ENCODE data around the gene HOXA9.

Gene HOXA9

DNA sequence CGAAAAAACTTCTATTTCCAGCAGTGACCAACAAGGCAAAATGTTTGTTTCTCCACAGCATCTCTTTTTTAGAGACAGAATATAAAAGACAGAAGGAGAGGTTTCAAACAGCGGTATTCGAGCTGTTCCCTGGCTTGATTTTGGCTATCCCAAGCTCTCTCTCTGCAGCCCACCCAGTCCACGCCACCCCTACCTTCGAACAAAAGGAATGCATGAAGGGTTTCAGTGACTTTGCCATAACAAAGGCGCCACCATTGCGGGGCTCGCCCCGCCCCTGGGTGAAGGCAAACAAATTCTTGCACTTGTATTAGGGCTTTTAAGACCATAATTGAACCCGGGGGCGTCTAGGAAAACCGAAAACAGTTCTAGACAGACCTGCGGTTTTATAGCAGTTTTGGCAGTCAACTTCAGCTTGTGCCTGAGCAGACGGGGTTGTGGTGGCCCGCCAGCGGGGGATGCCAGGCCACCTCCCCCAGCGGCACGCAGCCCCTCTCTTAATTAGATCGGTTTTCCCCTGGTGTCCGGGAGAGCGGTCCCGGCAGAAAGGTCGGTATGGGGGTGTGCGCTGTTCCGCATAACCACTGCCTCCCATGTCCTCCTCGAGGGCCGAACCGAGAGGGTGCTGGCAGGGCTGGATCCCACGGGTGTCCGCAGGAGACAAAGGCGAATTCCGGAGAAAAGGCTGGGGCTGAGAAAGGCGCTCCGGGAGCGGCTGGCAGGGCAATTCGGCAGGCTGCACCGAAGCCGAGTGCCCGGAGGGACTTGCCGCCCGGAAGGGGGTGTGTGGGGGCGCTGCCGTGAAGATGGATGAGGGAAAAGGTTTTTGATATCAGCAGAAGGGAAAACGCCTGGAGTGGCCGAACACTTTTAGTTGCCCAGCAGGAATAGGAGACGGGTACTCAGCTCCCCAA is 22.4 kb upstream of the HOXA9 start:
- no peak for DNase-seq

- DNase-seq, result no peak
Observed at GRCh38 chr7:27186668-27187474, 21.5 kb upstream of the HOXA9 start.

DNA sequence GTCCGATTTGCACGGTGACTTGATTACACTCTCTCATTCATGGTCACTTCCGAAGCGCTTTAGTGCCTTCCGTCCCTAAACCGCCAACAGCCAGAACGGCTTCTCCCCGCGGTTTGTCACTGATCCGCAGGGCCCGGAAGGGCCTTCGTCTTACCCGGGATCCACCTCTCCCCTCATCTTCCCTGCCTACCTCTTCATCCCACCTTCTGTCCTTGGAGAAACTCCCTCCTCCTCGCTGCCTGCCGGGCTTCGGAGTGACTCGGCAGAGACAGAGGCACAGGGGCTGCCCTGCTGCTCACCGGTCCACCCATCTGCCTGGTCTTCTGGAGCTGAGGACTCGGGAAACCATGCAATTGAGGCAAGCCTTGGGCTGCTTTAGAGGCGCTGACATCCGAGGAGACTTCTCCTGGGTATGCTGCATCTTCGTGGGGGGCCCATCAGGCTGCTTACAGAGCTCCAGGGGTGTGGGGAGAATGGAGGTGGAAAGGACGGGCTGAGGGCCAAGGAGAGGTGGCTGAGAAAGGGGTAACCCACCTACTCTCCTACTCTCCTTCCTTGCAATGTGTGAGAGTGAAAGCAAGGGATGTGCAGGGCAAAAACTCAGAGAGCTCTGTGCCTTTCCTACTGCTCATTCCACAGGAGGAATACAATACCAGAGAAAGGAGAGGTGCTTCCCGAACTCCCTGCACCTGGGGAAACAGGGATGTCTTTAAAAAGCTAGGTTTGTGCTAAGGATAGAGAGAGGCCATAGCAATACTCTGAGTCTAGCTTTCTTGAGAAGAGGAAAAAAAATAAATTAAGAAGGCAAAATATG is 20.7 kb upstream of the HOXA9 start:
- DNase-seq, result no peak

DNA sequence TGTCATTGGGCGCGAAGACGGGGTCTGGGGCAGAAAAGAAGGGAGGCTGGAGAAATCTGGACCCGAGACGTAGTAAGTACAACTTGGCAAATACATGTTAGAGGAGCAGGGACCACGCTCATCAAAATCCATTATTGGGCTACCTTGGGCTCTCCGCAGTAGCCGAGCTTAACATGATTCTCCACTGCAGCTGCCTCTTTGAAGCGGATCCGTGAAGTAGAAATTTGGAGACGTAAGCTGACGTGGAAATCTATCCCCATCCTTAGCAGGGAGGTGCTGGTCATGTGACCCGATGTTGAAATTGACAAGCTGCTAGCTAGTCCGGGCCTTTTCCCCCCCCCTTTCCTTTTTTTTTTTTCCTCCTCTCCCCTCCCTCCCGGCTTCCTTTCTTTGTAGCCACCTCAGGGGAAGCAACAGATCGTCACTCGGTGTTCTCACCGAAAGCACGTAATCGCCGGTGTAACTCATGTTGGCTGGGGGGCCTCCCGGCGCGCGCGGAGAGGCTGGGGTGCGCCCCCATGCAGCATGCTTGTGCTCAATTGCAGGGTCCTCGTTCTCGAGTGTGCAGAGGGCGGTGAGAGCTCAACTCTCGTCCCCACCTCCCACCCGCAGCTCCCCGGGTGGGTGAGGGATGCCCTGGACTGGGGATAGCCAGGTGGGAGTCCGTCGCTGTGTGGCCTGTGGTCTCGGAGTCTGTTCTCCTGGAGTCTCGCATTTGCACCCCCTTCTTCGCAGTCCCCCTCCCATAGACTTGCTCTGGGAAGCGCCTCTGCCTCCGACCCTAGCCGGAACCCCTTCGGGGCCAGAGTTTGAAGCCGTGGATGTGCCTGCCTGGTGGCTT is 19.9 kb upstream of the HOXA9 start, which contains the start of gene HOXA11:
HOXA11 (minus strand) TSS at position 220 of the 841 bp plus-strand sequence; CDS start at position 132, 88 bp downstream.
- DNase-seq, result no peak

DNA sequence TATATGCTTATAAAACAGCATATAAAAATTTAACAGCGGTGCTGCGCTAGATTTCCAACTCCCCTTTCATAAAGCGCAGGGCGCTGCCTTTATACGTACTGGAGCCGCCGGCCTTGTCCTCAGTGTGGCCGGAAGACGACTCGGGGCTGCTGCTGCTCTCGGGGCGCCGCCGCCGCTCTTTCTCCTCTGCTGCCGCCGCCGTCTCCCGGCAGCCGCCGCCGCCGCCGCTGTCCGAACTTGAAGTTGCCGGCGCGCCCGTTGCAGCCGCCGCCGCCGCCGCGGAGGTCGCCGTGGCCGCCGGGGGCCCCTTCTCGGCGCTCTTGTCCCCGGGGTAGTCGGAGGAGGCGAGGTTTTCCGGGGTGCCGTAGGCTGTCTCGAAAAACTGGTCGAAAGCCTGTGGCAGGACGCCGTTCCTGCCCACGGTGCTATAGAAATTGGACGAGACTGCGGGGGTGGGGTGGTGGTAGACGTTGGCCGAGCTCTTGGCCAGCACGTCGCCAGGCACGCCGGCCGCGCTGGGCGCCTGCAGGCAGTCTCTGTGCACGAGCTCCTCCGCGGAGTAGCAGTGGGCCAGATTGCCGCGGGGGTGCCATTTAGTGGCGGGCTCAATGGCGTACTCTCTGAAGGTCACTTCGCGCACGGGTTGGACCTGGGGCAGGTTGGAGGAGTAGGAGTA is 19.1 kb upstream of the HOXA9 start:
- DNase-seq, result no peak

DNA sequence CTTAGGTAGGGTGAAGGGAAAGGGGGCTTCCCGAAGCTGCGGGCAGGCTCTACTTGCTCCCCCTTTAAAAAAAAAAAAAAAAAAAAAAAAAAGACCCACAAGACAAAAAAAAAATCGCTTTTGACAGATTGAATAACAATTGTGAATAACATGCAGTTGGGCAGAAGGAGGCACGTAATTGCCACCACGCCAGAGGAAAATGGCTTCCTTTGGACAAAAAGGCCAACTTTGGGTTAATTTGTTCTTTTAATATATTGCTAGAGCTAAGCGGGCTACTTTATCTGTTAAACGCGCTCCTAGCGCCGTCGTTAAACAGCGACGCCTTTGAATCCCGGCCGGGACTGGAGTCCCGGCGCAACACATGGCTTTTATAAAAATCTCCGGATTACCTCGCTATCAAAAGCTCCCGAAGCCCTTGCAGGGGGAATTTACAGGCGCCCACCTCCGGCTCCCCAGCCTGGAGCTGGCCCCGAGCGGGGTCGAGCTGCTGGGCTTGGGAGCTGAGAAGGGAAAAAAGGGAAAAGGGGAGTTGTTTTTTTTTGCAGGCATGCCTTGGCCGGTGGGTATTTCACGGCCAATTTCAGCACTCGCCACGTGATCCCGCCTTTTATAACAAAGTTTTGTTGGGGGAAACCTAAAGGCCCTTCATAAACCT is 18.5 kb upstream of the HOXA9 start:
- DNase-seq, result no peak

DNA sequence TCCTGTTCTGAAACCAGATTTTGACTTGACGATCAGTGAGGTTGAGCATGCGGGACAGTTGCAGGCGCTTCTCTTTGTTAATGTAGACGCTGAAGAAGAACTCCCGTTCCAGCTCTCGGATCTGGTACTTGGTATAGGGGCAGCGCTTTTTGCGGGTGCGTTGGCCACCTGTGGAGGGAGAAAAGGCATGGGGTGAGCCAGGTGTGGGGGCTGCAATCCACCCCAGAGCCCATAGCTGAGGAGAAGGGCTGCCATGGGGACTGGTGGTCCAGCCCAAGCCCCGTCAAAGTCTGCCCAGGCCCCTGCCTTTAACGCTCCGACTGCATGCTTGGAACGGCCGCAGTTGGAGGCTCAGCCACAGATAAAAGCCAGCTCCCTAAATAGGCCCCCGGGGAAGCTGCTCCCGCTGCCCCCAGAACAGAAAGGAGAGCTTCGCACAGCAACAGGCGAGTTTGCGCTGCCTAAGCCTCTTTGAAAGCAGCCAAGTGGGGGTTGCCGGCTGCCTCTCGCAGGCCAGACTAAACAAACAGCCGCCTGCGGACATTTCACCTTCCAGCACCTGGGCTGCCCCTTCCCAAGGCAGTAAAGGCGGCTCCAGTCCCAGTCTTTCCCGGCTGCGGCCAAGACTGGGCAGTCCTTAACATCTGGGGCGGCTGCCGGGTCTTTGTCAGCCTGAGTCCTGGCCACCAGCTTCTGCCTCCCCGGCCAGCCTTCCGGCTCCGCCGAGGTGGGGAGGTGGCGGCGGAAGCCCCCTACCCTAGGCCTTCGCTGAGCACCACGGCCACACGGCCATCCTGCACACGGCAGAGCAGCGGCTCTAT is 17.7 kb upstream of the HOXA9 start:
- DNase-seq, result no peak

DNA sequence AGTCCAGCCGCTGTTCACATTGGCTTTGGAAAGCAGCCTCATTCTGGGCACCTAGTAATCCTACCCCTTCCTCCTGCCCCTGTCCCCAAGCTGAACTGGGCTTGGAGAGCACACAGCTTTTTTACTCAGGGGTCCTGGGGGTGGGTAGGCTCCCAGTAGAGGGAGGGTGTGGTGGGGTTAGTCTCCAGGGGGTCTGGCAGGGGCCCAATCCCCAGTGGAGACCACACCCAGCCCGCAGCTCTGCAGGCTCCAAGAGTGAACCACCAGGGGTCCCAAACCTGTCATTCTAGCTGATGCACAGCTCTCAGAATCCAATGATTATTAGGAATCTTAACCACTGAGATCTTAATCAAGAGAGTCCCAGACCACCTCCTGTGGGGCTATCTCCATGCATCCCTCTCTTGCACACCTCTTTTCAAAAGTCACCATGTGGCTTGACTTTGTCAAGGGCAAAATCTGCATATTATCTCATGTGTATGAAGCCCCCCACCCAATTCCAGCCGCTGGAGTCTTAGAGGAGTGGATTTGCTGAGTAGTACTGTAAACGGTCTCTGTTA is 17.0 kb upstream of the HOXA9 start:
- no peak for DNase-seq

GRCh38 chr7:27181795-27182275 is 16.5 kb upstream of the HOXA9 start:
- no peak for DNase-seq

GRCh38 chr7:27180431-27181420 is 15.4 kb upstream of the HOXA9 start:
- no peak for DNase-seq

- DNase-seq, result peak; percentile 37
Observed at GRCh38 chr7:27179503-27180430, 14.4 kb upstream of the HOXA9 start.

- DNase-seq, result no peak
Observed at GRCh38 chr7:27179030-27179429, 13.7 kb upstream of the HOXA9 start.

- DNase-seq, result no peak
Observed at GRCh38 chr7:27178366-27178765, 13.0 kb upstream of the HOXA9 start.

DNA sequence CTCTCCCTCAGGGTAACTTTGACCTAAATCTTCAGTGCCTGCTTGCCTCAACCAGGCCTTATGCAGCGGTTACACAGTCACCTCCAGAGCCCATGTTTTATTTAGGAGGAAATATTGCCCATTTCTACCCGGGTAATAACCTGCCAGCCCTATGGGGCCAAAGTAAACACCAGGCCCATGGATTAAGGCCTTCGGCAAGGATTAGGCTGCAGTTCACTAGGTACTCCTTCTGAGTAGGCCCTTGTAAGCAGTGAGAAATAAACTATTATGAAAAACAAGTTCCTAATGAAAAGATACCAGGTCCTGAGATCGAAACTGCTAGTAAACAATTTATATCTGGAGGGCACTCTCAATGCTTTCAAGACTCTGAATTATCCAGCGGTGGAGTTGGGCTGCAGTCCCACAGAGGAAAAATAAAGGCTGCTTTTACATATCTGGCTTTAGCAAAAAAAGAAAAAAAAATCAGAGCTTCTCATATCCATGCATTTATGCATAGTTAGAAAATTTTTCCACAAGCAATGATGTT is 12.5 kb upstream of the HOXA9 start:
- DNase-seq, result no peak

GRCh38 chr7:27176962-27177794 is 11.8 kb upstream of the HOXA9 start:
- no peak for DNase-seq

GRCh38 chr7:27176524-27176845 is 11.1 kb upstream of the HOXA9 start:
- DNase-seq, result no peak
